HG03439 (cell line): Measurements from ENCODE around the gene GRAP.
A peak's percentile ranks its signal among the peaks of the same experiment; 100 is the strongest.
"Not testable (repeated sequence)": the region's sequence is repeated elsewhere in the genome, so short reads cannot be mapped to it uniquely, and the experiment has no call there.

Experiments used
- ATAC-seq: cut with Tn5 transposase; IDR thresholded peaks from one replicate; pipeline ENCODE4 v1.9.1; 2021; ENCODE audit warnings: mild to moderate bottlenecking, moderate library complexity; ENCODE audit not compliant: unreplicated experiment

The GRAP gene

DNA sequence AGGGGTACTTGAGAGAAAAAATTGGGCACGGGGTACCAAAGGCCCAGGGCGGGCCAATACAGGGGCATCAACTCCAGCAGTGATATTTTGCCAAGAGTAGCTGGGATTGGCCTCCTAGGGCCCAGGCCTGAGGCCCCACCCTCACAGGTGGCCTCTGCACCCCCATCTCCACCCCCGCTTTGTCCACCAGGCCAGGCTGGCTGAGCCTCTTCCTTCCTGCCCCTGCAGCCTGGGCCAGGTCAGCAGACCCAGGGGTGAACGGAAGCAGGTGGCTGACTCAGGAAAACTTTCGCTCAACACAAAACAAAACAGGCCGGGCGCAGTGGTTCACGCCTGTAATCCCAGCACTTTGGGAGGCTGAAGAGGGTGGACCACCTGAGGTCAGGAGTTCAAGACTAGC is 3.7 kb downstream of the GRAP start:
- ATAC-seq, result not testable (repeated sequence)

- not testable (repeated sequence) for ATAC-seq
Observed at GRCh38 chr17:19042369-19042768, 4.4 kb downstream of the GRAP start.

GRCh38 chr17:19041871-19042270 is 4.9 kb downstream of the GRAP start:
- not testable (repeated sequence) for ATAC-seq

DNA sequence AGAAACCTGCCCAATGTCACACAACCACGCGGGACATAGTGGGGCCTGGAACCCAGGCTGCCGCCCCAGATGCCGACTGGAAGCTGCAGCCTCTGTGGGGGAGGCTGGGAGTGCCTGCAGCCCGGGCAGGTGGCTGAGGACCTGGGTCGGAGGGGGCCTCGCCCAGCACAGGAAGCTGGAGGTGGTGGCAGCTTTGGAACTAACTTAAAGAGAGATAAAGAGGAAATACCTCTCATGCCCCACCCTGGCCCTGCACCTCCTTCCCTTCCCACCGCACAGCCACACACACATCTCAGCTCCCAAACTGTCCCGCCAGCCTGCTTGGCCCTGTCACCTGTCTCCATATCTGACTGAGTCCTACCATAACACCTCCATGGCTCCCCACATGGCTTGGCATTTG is 6.4 kb downstream of the GRAP start:
- ATAC-seq, result not testable (repeated sequence)

GRCh38 chr17:19038730-19039129 is 8.0 kb downstream of the GRAP start:
- ATAC-seq, result not testable (repeated sequence)

DNA sequence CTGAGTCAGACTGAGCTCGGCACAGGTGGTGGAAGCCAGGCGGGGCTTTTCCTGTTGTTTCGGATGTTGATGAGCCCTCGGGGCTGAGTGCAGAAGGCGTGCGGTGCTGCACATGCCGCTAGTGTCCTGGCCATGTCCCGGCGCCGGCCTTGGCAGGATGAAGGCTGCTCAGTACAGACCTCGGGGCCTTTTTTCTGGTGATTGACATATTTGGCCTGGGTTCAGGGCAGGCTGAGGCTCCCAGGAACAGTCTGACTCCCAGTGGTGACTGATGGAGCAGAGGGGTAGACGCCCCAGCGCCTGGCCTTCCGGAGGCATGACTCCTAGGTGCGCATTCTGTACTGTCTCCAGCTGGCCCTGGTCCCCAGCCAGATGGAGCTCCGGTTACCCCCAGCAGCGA is 8.8 kb downstream of the GRAP start:
- ATAC-seq, result not testable (repeated sequence)

DNA sequence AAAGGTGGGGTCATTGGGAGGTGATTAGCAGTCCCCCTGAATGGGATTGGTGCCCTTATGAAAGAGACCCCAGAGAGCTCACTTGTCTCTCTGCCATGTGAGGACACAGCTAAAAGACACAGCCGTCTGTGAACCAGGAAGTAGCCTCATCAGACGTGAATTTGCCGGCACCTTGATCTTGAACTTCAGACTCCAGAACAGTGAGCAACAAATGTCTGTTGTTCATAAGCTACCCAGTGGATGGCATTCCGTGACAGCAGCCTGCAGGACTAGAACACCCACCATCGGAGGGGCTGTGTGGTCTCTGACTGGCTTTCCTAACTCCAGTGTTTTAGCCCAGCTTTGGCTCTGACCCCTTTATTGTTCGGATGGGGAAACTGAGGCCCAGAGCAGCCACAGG is 9.2 kb downstream of the GRAP start:
- not testable (repeated sequence) for ATAC-seq

- ATAC-seq, result peak; percentile 27
Observed at GRCh38 chr17:19036186-19036585, 10.6 kb downstream of the GRAP start.

DNA sequence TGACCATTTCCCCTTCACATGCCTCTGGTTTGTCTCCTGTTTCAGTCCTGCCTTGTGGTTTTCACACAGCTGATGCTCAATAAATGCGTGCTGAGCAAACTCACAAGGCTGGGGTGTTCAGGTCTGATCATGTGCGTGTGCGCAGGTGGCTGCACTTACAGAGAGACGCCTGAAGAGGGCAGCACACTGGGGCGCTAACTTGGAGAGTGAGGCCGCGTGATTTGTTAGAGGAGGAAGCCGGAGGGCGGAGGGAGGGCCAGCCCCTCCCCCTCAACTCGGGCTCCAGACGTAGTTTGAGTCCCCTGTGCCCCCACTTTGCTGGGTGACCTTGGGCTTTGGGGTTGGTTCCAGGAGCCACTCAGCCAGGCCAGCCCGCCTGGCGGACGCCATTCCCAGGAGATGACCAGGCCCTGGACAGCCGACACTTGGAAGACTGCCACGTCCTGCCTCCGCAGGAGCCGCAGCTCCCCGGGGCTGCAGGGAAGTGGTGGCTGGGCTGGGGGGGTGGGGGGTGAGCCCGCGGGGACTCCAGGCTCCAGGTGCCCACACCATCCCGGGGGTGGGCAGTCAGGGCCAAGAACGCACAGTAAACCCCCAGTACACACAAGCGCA is 14.3 kb downstream of the GRAP start:
- ATAC-seq, result peak; percentile 55

DNA sequence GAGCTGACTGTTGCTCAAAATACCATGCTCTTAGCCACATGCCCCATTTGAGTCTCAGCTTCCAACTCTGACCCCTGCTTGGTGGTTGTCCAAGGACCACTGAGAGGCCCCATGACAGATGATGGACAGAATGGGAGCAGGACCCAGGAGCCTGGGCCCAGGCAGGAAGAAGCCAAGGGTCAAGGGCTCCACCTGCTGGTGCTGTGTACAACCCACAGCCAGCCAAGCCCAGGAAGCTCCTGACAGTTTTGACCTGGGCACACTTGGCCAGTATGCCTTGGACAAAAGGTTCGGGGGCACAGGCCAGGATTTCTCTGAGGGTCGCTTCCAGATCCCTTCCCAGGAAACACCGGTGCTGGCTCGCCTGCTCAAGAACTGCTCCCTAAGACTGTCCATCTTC is 15.0 kb downstream of the GRAP start:
- ATAC-seq, result peak; percentile 46

DNA sequence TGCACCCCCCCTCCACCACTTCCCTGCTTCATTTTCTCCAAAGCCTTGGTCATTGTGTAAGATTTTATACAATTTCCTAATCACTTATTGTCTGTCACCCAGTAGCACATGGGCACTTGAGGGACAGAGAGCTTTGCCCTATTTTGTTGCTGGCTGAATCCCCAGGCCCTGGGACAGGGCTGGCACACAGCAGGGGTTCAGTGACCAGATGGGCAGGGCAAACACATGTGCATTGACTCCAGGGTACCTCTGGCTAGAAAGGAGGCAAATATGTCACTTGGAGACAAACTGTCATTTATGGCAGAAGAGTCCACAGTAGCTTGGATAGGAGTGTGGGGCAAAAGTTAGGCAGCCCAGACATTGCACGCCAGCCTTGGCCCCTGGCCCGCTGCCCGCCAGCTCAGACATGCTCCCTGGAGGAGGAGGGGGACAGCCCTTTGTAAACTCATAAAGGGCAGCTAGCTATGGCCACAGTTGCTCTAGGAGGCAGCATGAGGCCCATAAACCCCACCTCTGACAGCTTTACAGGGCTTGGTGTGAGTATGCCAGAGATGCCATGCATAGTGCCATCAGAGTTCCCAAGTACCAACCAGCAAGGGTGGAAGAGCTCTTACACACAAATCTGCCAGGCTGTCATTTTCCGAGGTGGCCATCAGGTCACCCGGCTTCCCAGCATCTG is 15.8 kb downstream of the GRAP start:
- ATAC-seq, result not testable (repeated sequence)

DNA sequence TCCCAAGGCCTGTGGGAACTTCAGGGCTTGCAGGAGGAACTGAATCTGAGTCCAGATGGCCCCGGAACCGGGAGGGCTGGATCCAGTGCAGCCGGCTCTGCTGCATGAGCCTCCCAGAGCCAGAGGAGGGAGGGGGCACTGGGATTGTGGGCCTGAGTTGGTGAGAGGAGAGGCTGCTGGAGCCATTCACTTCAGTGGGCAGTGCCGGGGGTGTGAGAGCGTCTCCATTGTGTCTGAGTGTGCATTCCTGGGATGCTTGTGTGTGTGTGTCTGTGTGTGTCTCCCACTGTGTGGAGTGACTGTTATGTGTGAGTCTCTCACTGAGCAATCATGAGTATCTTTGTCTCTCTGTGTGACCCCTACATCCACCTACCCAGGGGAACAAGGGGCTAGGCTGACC is 17.0 kb downstream of the GRAP start:
- ATAC-seq, result not testable (repeated sequence)

DNA sequence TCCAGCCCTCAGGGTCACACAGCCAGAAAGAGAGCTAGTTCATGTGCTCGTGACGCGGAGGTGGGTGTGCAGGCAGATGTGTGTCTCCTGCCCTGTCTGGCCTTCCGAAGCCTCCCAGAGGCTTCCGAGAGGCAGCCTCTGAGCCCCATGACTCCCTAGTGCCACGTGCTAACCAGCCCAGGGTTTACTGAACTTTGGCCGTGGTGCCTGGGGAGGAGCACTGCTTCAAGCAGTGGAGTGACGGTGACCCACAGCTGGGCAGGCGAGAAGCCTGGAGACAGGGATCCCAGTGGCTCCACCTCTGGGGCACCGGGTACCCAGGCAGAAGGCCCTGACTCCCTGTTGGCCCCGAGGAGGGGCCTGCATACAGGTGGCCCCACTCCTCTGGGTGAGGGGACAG is 18.1 kb downstream of the GRAP start:
- ATAC-seq, result not testable (repeated sequence)

DNA sequence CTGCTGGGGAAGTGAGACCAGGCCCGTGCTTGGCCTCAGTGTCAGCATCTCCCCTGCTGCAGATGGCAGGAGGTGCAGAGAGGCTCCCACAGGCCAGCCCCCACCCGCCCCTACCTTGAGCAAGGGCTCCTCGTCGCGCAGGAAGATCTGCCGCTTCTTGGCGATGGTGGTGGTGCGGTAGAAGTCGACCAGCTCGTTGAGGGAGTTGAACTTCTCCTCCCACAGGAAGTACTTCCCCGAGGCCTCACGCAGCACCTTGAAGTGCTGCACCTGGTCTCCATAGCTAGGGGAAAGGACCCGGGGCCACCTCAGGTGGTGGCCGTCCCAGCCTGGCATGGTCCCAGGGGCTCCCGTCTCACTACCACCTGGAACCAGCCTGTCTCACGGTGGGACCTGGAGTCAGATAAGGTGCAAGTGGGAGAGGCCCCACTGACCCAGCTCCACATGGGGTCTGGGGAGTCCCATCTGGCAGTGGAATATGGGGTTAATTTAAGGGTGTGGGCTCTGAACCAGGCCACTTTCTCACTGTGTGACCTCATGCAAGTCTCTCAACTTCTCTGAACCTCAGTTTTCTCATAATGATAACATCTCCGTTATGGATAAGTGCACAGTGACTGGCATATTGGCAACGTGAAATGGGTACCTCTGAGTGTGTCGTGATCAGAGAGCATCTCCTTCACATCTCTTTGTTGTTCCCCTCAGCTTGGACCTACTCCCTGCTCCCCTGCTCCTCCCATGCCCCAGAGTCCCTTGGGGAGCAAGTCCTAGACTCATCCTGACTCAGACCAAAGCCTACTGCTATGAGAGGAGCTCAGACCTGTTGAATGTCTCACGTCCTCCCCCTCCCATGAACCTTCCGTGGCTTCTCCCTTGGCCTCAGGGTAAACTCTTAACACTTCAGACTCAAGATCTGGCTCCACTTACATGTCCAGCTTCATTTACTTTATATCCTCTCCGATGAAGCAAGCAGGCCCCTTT is 22.4 kb downstream of the GRAP start:
- no peak for ATAC-seq

DNA sequence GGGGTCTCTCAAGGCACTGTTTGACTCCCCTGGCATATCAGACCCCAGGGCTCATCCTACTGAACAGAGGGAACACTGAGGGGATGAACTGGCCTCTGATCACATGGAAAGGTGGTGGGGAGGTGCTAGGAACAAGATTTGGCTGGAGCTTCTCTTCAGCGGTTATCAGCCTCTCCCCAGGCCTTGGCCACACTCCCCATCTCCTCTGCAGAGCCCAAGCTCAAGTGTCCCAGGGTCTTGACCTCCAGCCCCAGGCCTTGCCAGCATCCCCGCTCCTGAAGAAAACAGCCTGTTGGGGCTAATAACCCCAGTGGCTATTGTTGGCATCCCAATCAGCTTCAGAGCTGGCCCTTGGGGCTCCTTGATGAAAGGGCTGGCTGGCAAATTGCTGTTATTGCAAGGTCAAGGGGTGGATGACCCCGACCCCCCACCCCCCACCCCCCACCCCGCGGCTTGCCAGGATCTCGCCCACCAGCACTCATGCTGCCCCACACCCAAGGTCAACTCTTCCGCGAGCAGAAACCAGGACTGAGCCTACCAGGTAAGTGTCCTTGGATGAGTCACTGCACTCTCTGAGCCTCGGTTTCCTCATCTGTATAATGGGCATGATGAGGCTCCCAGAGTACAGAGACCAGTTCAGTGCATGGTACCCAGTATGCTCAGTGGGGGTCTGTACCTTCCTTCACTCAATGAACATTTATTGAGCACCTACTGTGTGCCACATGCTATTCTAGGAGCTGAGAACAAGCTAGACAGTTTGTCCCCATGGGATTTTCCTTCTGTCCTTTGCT is 23.4 kb downstream of the GRAP start:
- ATAC-seq, result no peak

DNA sequence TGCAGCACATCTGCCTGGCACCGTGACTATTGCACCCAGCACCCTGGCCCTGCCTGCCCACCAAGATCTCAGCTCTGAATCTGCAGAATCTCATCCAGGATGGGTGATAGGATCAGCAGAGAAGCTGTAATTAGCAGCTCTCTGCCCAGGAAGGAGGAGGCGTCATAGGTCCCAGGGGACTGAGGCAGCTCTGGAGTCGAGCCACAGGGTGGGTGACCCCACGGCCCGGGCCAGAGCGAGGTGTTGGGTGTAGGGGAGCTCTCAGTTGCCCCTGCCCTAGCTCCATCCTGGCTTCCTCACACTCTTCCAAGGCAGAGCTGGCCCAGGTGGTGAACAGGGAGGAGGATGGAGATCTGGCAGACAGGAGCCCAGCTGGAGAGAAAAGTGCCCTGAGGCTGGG is 24.0 kb downstream of the GRAP start:
- no peak for ATAC-seq

DNA sequence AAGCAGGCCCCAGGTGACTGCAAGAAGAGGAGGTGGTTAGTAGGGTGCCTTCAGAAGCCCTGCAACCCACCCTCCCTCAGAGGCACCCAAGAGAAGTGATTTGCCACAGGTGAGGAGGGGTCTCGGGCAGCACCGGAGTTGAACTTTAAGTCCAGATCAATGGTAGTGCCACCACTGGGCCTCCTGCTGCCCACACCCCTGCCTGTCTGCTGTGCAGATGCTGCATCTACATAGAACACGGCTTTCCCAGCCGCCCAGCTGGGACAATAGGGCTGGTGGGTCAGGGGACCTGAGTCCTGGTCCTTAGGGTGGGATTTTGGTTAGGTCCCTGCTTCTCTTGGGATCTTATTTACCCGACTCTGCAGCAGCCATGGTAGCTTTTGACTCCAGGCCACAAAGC is 24.6 kb downstream of the GRAP start:
- ATAC-seq, result no peak

GRCh38 chr17:19021622-19022083 is 25.1 kb downstream of the GRAP start:
- ATAC-seq, result no peak

- not testable (repeated sequence) for ATAC-seq
Observed at GRCh38 chr17:19021011-19021621, 25.6 kb downstream of the GRAP start.

DNA sequence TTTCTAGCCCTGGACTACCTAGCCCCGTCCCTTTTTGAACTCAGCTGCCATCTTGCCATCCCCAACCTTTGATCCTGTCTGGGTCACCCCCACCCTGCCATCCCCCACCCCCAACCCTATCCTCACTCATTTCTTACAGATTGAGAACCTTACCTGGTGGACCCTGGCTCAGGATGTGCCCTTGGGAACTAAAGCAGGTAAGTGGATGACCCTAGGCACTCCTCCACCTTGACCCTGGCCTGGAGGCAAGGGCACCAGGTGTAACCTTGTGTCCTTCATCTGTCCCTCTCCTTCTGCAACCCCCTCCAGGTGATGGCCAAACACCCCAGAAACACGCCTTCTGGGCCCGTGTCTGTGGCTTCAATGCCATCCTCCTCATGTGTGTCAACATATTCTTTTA is 26.7 kb downstream of the GRAP start:
- ATAC-seq, result no peak
